SK-N-SH (cell line): ENCODE data around the gene CA6. TPM values are rescaled to one million over a fixed set of nuclear protein-coding genes. Genes with fewer than 3 reads are reported as not detected.

Source experiments
- CTCF ChIA-PET: fragments of 300-600, 350-600 bp; formaldehyde crosslinking; extraction: SDS; loops from one replicate; lab custom pipeline; 2021; lab: Yijun Ruan, JAX
- POLR2A ChIA-PET: fragments of 350-600 bp; sonication (Branson Sonifier 250); formaldehyde crosslinking; extraction: SDS; loops from one replicate; lab custom pipeline; 2020; ENCODE audit warnings: antibody characterized with exemption, inconsistent platforms; lab: Yijun Ruan, JAX
- DNase-seq: peaks from one replicate; pipeline ENCODE4 v3.0.0; 2012
- H2AFZ ChIP-seq: fragments of 200-600 bp; sonication (generic); 2 replicates; pipeline ENCODE4 v1.8.1; 2016; ENCODE audit warnings: antibody characterized with exemption, mild to moderate bottlenecking, low read depth
- H3F3A ChIP-seq: fragments of 200-600 bp; sonication (generic); replicated peaks from 2 replicates; pipeline ENCODE3; 2016; ENCODE audit warnings: antibody characterized with exemption, mild to moderate bottlenecking; ENCODE audit not compliant: insufficient read depth
- H3K27ac ChIP-seq, 2 experiments: fragments of 200-500 bp in 1 of 2; fragments of 200-600 bp in 1 of 2; sonication (Bioruptor generic) in 1 of 2; sonication (generic), shearing (Covaris generic) in 1 of 2; 2 replicates each; pipeline versions ENCODE4 v1.5.1 to v1.6.1; 2014 to 2016; ENCODE audit warnings: low read depth in 2 of 2, inconsistent platforms in 1 of 2, low read length in 1 of 2, mild to moderate bottlenecking in 1 of 2, mixed read lengths in 1 of 2
- H3K27me3 ChIP-seq: fragments of 200-600 bp; sonication (generic), shearing (Covaris generic); 2 replicates; pipeline ENCODE4 v1.6.1; 2016; ENCODE audit warnings: mixed run types; ENCODE audit not compliant: insufficient read depth
- H3K36me3 ChIP-seq, 2 experiments: fragments of 200-500 bp in 1 of 2; fragments of 200-600 bp in 1 of 2; sonication (Bioruptor generic) in 1 of 2; sonication (generic) in 1 of 2; replicated peaks in 1 of 2; 2 replicates each; pipeline versions ENCODE3 to v1.5.1; 2014 to 2016; ENCODE audit warnings: low read length in 1 of 2, mild to moderate bottlenecking in 1 of 2; ENCODE audit not compliant: insufficient read depth in 2 of 2, control insufficient read depth in 1 of 2
- H3K4me1 ChIP-seq, 2 experiments: fragments of 200-500 bp in 1 of 2; fragments of 200-600 bp in 1 of 2; sonication (Bioruptor generic) in 1 of 2; sonication (generic), shearing (Covaris generic) in 1 of 2; 2 replicates each; pipeline versions ENCODE4 v1.5.1 to v1.6.1; 2014 to 2016; ENCODE audit warnings: low read depth in 1 of 2, low read length in 1 of 2, mixed run types in 1 of 2; ENCODE audit not compliant: insufficient read depth in 2 of 2, control insufficient read depth in 1 of 2
- H3K4me2 ChIP-seq: fragments of 200-600 bp; sonication (generic), shearing (Covaris generic); 2 replicates; pipeline ENCODE4 v1.6.1; 2017; ENCODE audit warnings: mixed run types
- H3K4me3 ChIP-seq, 2 experiments: fragments of 200-500 bp in 1 of 2; fragments of 200-600 bp in 1 of 2; sonication (Bioruptor generic) in 1 of 2; sonication (generic), shearing (Covaris generic) in 1 of 2; 2 replicates each; pipeline versions ENCODE4 v1.5.1 to v1.8.1; 2014 to 2016; ENCODE audit warnings: low read depth in 2 of 2, inconsistent platforms in 1 of 2, low read length in 1 of 2, mild to moderate bottlenecking in 1 of 2, mixed read lengths in 1 of 2, moderate library complexity in 1 of 2
- H3K79me2 ChIP-seq: fragments of 200-600 bp; sonication (generic); 2 replicates; pipeline ENCODE4 v1.8.1; 2017; ENCODE audit warnings: mild to moderate bottlenecking; ENCODE audit not compliant: insufficient read depth
- H3K9ac ChIP-seq: fragments of 200-600 bp; sonication (generic); 2 replicates; pipeline ENCODE4 v1.6.1; 2017; ENCODE audit warnings: mixed run types
- H3K9me2 ChIP-seq: fragments of 200-600 bp; sonication (generic); 2 replicates; pipeline ENCODE4 v1.6.1; 2017; ENCODE audit warnings: mixed run types
- H3K9me3 ChIP-seq: fragments of 200-600 bp; sonication (generic); 2 replicates; pipeline ENCODE4 v1.6.1; 2017; ENCODE audit warnings: mixed run types, mild to moderate bottlenecking, moderate library complexity
- H4K20me1 ChIP-seq: fragments of 200-600 bp; sonication (generic); 2 replicates; pipeline ENCODE4 v1.6.1; 2017; ENCODE audit warnings: mild to moderate bottlenecking, mixed run types; ENCODE audit not compliant: insufficient read depth
- ELF1 ChIP-seq: IDR thresholded peaks from 2 replicates; pipeline ENCODE4 v1.4.0; 2012
- FOSL2 ChIP-seq: IDR thresholded peaks from 2 replicates; pipeline ENCODE4 v1.4.0; 2012; ENCODE audit warnings: low read depth, mild to moderate bottlenecking, moderate library complexity, borderline replicate concordance
- GABPA ChIP-seq: IDR thresholded peaks from 2 replicates; pipeline ENCODE4 v1.4.0; 2012; ENCODE audit warnings: low read depth, mild to moderate bottlenecking
- MXI1 ChIP-seq: IDR thresholded peaks from 2 replicates; pipeline ENCODE4 v1.6.1; 2012; ENCODE audit warnings: mild to moderate bottlenecking, low read depth, low read length, improper control_type of control experiment
- NFIC ChIP-seq: IDR thresholded peaks from 2 replicates; pipeline ENCODE4 v1.4.0; 2012; ENCODE audit warnings: borderline replicate concordance
- POLR2AphosphoS5 ChIP-seq: IDR thresholded peaks from 2 replicates; pipeline ENCODE4 v1.6.1; 2012; ENCODE audit warnings: low read depth, low read length
- RAD21 ChIP-seq: IDR thresholded peaks from 2 replicates; pipeline ENCODE4 v1.6.1; 2012; ENCODE audit warnings: mild to moderate bottlenecking, low read length
- RCOR1 ChIP-seq: fragments of 150-350 bp; IDR thresholded peaks from 2 replicates; pipeline ENCODE4 v1.6.1; 2017; ENCODE audit warnings: antibody characterized with exemption, low read length
- SIN3A ChIP-seq: IDR thresholded peaks from 2 replicates; pipeline ENCODE4 v1.6.1; 2012; ENCODE audit warnings: low read depth, mild to moderate bottlenecking, low read length, moderate library complexity, borderline replicate concordance
- SMC3 ChIP-seq: IDR thresholded peaks from 2 replicates; pipeline ENCODE4 v1.6.1; 2012; ENCODE audit warnings: low read depth, low read length, improper control_type of control experiment
- TAF1 ChIP-seq: IDR thresholded peaks from 2 replicates; pipeline ENCODE4 v1.6.1; 2012; ENCODE audit warnings: low read depth, mild to moderate bottlenecking, low read length, moderate library complexity, borderline replicate concordance
- TEAD4 ChIP-seq: IDR thresholded peaks from 2 replicates; pipeline ENCODE4 v1.4.0; 2012; ENCODE audit warnings: mild to moderate bottlenecking, borderline replicate concordance; ENCODE audit not compliant: insufficient read depth
- WGBS: methylation state at CpG from one replicate; pipeline ENCODE4 v1.1.6; 2017; ENCODE audit warnings: low lambda C conversion rate; 5-methylcytosine and 5-hydroxymethylcytosine counted together
- polyA plus RNA-seq, 3 experiments: library from polyadenylated mRNA; depleted of rRNA; stranded (reverse); fragments of >200 nt; gene quantifications; 2 replicates each; pipeline ENCODE4 v1.2.3, GENCODE V29; 2012
- TF ChIP-seq, protein P1 (sequence below): IDR thresholded peaks from 2 replicates; pipeline ENCODE4 v1.4.0; 2012; ENCODE audit warnings: low read depth, borderline replicate concordance
- TF ChIP-seq, protein P2 (sequence below): IDR thresholded peaks from 2 replicates; pipeline ENCODE4 v1.4.0; 2012; ENCODE audit warnings: low read depth
- TF ChIP-seq, protein P3 (sequence below): fragments of 150-350 bp; IDR thresholded peaks from 2 replicates; pipeline ENCODE4 v1.6.1; 2016; ENCODE audit warnings: mild to moderate bottlenecking, low read depth, low read length
- TF ChIP-seq, protein P4 (sequence below): IDR thresholded peaks from 2 replicates; pipeline ENCODE4; 2012
- TF ChIP-seq, protein P5 (sequence below): IDR thresholded peaks from 2 replicates; pipeline ENCODE4 v1.6.1; 2012; ENCODE audit warnings: mild to moderate bottlenecking, low read depth, low read length, moderate library complexity
- TF ChIP-seq, protein P6 (sequence below): fragments of 150-350 bp; IDR thresholded peaks from 2 replicates; pipeline ENCODE4 v1.6.1; 2017; ENCODE audit warnings: antibody characterized with exemption, low read length, low read depth, borderline replicate concordance
- TF ChIP-seq, protein P7 (sequence below): fragments of 200-600 bp; sonication (generic); IDR thresholded peaks from 2 replicates; pipeline ENCODE4 v1.6.1; 2017; ENCODE audit warnings: antibody characterized with exemption, mild to moderate bottlenecking, moderate library complexity

CA6 gene
- polyA plus RNA-seq, 1 of the 3 experiments (the other 2 are of a cell fraction) = not detected

DNA sequence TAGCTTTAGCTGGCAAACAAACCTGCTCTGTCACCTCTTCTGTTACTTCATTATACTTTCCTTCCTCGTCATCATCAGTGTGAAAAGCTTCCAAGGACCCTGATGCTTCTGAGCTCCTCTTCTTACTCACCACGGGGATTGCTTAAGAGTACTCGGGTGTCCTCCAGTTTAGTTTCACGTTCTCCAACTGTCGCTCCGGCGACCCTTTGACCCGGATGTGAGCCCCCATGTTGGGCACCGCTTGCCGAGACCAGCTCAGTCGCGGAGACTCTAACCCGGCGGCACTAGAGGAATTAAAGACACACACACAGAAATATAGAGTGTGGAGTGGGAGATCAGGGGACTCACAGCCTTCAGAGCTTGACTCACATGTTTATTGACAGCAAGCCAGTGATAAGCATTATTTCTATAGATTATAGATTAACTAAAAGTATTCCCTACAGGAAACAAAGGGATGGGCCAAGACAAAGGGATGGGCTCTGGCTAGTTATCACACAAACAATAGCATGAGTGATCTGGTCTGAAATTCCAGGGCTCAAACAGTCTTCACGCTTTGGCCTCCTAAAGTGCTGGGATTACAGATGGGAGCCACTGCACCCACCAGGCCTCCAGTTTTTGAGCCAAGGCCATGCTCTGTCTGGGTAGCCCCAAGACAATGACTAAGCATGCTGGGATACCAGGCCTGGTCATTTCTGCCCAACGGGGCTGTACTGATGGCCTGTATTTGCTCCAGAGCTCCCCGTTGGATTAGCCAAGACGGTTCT lies 37.1 kb upstream of the CA6 start:
- no peak overlapping the region for H3K4me2 ChIP-seq
- H3K4me1 ChIP-seq = peaks cover 8 to 9% of the 10 kb centered on the region in 2 experiments; a peak in 3 of 4 replicates
- no peaks in the 10 kb centered on the region for H3K9me2 ChIP-seq
- H3K36me3 ChIP-seq = no peaks in the 10 kb centered on the region
- H3K9ac ChIP-seq = no peak overlapping the region
- DNase-seq = no peak
- H3K27ac ChIP-seq = no peak overlapping the region
- H3K9me3 ChIP-seq = no peaks in the 10 kb centered on the region
- ChIA-PET CTCF (interaction anchor here (1.3 to 2.6 kb wide), 2 partner anchors 10 to 80 kb away, joined by 5 to 14 read pairs; no protein-coding TSS in a partner anchor), POLR2A (no interaction called here)
- no peak overlapping the region for H3K4me3 ChIP-seq
- peaks cover 21% of the 10 kb centered on the region for H3F3A ChIP-seq
- H3K27me3 ChIP-seq = no peaks in the 10 kb centered on the region
- no peaks in the 10 kb centered on the region for H4K20me1 ChIP-seq
- TF ChIP-seq, protein P1, sequence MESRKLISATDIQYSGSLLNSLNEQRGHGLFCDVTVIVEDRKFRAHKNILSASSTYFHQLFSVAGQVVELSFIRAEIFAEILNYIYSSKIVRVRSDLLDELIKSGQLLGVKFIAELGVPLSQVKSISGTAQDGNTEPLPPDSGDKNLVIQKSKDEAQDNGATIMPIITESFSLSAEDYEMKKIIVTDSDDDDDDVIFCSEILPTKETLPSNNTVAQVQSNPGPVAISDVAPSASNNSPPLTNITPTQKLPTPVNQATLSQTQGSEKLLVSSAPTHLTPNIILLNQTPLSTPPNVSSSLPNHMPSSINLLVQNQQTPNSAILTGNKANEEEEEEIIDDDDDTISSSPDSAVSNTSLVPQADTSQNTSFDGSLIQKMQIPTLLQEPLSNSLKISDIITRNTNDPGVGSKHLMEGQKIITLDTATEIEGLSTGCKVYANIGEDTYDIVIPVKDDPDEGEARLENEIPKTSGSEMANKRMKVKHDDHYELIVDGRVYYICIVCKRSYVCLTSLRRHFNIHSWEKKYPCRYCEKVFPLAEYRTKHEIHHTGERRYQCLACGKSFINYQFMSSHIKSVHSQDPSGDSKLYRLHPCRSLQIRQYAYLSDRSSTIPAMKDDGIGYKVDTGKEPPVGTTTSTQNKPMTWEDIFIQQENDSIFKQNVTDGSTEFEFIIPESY = no peak
- no peak for TF ChIP-seq TEAD4
- no peak for TF ChIP-seq FOSL2
- no peak for TF ChIP-seq POLR2AphosphoS5
- no peak for TF ChIP-seq GABPA
- TF ChIP-seq, protein P2, sequence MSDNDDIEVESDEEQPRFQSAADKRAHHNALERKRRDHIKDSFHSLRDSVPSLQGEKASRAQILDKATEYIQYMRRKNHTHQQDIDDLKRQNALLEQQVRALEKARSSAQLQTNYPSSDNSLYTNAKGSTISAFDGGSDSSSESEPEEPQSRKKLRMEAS = no peak
- TF ChIP-seq RAD21 = no peak
- TF ChIP-seq, protein P3, sequence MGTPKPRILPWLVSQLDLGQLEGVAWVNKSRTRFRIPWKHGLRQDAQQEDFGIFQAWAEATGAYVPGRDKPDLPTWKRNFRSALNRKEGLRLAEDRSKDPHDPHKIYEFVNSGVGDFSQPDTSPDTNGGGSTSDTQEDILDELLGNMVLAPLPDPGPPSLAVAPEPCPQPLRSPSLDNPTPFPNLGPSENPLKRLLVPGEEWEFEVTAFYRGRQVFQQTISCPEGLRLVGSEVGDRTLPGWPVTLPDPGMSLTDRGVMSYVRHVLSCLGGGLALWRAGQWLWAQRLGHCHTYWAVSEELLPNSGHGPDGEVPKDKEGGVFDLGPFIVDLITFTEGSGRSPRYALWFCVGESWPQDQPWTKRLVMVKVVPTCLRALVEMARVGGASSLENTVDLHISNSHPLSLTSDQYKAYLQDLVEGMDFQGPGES = no peak
- no peak for TF ChIP-seq NFIC
- TF ChIP-seq, protein P4, sequence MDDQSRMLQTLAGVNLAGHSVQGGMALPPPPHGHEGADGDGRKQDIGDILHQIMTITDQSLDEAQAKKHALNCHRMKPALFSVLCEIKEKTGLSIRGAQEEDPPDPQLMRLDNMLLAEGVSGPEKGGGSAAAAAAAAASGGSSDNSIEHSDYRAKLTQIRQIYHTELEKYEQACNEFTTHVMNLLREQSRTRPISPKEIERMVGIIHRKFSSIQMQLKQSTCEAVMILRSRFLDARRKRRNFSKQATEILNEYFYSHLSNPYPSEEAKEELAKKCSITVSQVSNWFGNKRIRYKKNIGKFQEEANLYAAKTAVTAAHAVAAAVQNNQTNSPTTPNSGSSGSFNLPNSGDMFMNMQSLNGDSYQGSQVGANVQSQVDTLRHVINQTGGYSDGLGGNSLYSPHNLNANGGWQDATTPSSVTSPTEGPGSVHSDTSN = no peak
- no peak for TF ChIP-seq RCOR1
- TF ChIP-seq SIN3A = no peak
- TF ChIP-seq, protein P5, sequence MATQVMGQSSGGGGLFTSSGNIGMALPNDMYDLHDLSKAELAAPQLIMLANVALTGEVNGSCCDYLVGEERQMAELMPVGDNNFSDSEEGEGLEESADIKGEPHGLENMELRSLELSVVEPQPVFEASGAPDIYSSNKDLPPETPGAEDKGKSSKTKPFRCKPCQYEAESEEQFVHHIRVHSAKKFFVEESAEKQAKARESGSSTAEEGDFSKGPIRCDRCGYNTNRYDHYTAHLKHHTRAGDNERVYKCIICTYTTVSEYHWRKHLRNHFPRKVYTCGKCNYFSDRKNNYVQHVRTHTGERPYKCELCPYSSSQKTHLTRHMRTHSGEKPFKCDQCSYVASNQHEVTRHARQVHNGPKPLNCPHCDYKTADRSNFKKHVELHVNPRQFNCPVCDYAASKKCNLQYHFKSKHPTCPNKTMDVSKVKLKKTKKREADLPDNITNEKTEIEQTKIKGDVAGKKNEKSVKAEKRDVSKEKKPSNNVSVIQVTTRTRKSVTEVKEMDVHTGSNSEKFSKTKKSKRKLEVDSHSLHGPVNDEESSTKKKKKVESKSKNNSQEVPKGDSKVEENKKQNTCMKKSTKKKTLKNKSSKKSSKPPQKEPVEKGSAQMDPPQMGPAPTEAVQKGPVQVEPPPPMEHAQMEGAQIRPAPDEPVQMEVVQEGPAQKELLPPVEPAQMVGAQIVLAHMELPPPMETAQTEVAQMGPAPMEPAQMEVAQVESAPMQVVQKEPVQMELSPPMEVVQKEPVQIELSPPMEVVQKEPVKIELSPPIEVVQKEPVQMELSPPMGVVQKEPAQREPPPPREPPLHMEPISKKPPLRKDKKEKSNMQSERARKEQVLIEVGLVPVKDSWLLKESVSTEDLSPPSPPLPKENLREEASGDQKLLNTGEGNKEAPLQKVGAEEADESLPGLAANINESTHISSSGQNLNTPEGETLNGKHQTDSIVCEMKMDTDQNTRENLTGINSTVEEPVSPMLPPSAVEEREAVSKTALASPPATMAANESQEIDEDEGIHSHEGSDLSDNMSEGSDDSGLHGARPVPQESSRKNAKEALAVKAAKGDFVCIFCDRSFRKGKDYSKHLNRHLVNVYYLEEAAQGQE = no peak
- no peak for TF ChIP-seq SMC3
- TF ChIP-seq MXI1 = no peak
- TF ChIP-seq, protein P6, sequence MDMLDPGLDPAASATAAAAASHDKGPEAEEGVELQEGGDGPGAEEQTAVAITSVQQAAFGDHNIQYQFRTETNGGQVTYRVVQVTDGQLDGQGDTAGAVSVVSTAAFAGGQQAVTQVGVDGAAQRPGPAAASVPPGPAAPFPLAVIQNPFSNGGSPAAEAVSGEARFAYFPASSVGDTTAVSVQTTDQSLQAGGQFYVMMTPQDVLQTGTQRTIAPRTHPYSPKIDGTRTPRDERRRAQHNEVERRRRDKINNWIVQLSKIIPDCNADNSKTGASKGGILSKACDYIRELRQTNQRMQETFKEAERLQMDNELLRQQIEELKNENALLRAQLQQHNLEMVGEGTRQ = no peak
- TF ChIP-seq, protein P7, sequence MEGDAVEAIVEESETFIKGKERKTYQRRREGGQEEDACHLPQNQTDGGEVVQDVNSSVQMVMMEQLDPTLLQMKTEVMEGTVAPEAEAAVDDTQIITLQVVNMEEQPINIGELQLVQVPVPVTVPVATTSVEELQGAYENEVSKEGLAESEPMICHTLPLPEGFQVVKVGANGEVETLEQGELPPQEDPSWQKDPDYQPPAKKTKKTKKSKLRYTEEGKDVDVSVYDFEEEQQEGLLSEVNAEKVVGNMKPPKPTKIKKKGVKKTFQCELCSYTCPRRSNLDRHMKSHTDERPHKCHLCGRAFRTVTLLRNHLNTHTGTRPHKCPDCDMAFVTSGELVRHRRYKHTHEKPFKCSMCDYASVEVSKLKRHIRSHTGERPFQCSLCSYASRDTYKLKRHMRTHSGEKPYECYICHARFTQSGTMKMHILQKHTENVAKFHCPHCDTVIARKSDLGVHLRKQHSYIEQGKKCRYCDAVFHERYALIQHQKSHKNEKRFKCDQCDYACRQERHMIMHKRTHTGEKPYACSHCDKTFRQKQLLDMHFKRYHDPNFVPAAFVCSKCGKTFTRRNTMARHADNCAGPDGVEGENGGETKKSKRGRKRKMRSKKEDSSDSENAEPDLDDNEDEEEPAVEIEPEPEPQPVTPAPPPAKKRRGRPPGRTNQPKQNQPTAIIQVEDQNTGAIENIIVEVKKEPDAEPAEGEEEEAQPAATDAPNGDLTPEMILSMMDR = no peak
- TF ChIP-seq TAF1 = no peak
- TF ChIP-seq ELF1 = no peak
- H2AFZ ChIP-seq = no peak overlapping the region
- 81% methylated on average over 17 of the region's 18 CpGs for whole genome bisulfite sequencing
- H3K79me2 ChIP-seq = no peaks in the 10 kb centered on the region
